Measurements from ENCODE around the gene IL27RA. TPM values are rescaled to one million over a fixed set of nuclear protein-coding genes. Genes with fewer than 3 reads are reported as not detected.

Gene IL27RA
- total and polyA plus RNA-seq, 2 experiments from 2014 or later: 5.8 to 8.5 TPM

DNA sequence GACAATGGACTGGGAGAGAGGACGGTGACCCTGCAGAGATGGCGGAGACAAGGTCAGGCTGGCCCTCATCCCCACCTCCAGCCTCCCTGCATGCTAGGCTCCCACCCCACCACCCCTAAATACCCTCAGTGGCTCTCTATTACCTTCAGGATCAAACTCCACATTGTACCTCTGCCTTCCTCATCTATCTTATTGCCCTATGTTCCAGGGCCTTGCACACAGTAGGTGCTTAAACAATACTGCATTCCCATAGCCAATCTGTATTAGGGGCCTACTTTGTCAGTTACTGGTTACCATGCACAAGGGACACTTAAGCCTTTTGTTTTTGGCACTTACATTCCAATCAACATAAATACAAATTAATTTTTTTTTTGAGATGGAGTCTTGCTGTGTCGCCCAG, 23.8 kb downstream of the IL27RA start:
- no peak overlapping the region for H3K4me3 ChIP-seq
- H3K36me3 ChIP-seq (ENCODE audit: low read depth): no peaks in the 10 kb centered on the region
- in situ Hi-C loops (cut with MboI): no loop called here
- H3K27me3 ChIP-seq (replicated peaks; ENCODE audit: insufficient read depth): peaks cover 12% of the 10 kb centered on the region; the same call in 1 of the 2 replicates
- H3K4me2 ChIP-seq (ENCODE audit: unreplicated experiment): no peak overlapping the region
- H3K9me3 ChIP-seq (ENCODE audit: low read depth): no peaks in the 10 kb centered on the region
- H2AFZ ChIP-seq: no peak overlapping the region
- no peaks in the 10 kb centered on the region for H4K20me1 ChIP-seq (ENCODE audit: insufficient read depth)
- 94 to 100% methylated on average over 3 of the region's 3 CpGs for WGBS, 2 experiments (ENCODE audit: low coverage in 1 of 2, low lambda C conversion rate in 2 of 2, missing lambda C conversion rate in 2 of 2)
- no peaks in the 10 kb centered on the region for H3K79me2 ChIP-seq (ENCODE audit: insufficient read depth)
- H3K27ac ChIP-seq: no peak overlapping the region
- no peaks in the 10 kb centered on the region for H3K9me2 ChIP-seq (ENCODE audit: insufficient read depth)
- no peaks in the 10 kb centered on the region for H3K4me1 ChIP-seq (ENCODE audit: insufficient read depth)
- H3F3A ChIP-seq (ENCODE audit: insufficient read depth): no peaks in the 10 kb centered on the region
- H3K9ac ChIP-seq: no peak overlapping the region
- no peak for DNase-seq
- TF ChIP-seq EZH2phosphoT487 (IDR thresholded peaks at IDR 0.05; ENCODE audit: insufficient read depth, low read depth): no peak
- TF ChIP-seq EZH2 (IDR thresholded peaks at IDR 0.05; ENCODE audit: insufficient read depth, poor library complexity, severe bottlenecking): no peak

GRCh38 chr19:14056069-14056666, 24.6 kb downstream of the IL27RA start:
- Histone ChIP-seq H3K4me1 (ENCODE audit: insufficient read depth) (no peaks in the 10 kb centered on the region), H3K9me2 (ENCODE audit: insufficient read depth) (no peaks in the 10 kb centered on the region), H3K9me3 (ENCODE audit: low read depth) (no peaks in the 10 kb centered on the region), H2AFZ (no peak overlapping the region), H3F3A (ENCODE audit: insufficient read depth) (no peaks in the 10 kb centered on the region), H3K27me3 (replicated peaks; ENCODE audit: insufficient read depth) (peaks cover 12% of the 10 kb centered on the region; the same call in 1 of the 2 replicates), H4K20me1 (ENCODE audit: insufficient read depth) (no peaks in the 10 kb centered on the region), H3K9ac (no peak overlapping the region), H3K36me3 (ENCODE audit: low read depth) (no peaks in the 10 kb centered on the region), H3K79me2 (ENCODE audit: insufficient read depth) (no peaks in the 10 kb centered on the region), H3K27ac (no peak overlapping the region), H3K4me3 (no peak overlapping the region), H3K4me2 (ENCODE audit: unreplicated experiment) (no peak overlapping the region)
- no peak for DNase-seq
- TF ChIP-seq EZH2 (IDR thresholded peaks at IDR 0.05; ENCODE audit: insufficient read depth, poor library complexity, severe bottlenecking) (no peak), EZH2phosphoT487 (IDR thresholded peaks at IDR 0.05; ENCODE audit: insufficient read depth, low read depth) (no peak)
- 83 to 90% methylated on average over 10 of the region's 10 CpGs for WGBS, 2 experiments (ENCODE audit: low coverage in 1 of 2, low lambda C conversion rate in 2 of 2, missing lambda C conversion rate in 2 of 2)
- in situ Hi-C loops (cut with MboI): no loop called here

GRCh38 chr19:14056741-14057356, 25.3 kb downstream of the IL27RA start:
- DNase-seq: no peak
- peak overlapping the region; percentile 31 for H3K4me2 ChIP-seq (ENCODE audit: unreplicated experiment)
- H3K9me2 ChIP-seq (ENCODE audit: insufficient read depth): no peaks in the 10 kb centered on the region
- H4K20me1 ChIP-seq (ENCODE audit: insufficient read depth): no peaks in the 10 kb centered on the region
- no peaks in the 10 kb centered on the region for H3K36me3 ChIP-seq (ENCODE audit: low read depth)
- peak overlapping the region; percentile 39; the same call in 1 of the 2 replicates for H2AFZ ChIP-seq
- H3K27me3 ChIP-seq (replicated peaks; ENCODE audit: insufficient read depth): peaks cover 12% of the 10 kb centered on the region; the same call in 1 of the 2 replicates
- H3K4me1 ChIP-seq (ENCODE audit: insufficient read depth): no peaks in the 10 kb centered on the region
- H3K4me3 ChIP-seq: peak overlapping the region; percentile 65
- TF ChIP-seq EZH2phosphoT487 (IDR thresholded peaks at IDR 0.05; ENCODE audit: insufficient read depth, low read depth): no peak
- H3K9me3 ChIP-seq (ENCODE audit: low read depth): no peaks in the 10 kb centered on the region
- 27 to 46% methylated on average over 10 to 18 of the region's 19 CpGs for WGBS, 2 experiments (ENCODE audit: low coverage in 1 of 2, low lambda C conversion rate in 2 of 2, missing lambda C conversion rate in 2 of 2)
- no peak overlapping the region for H3K9ac ChIP-seq
- no peak overlapping the region for H3K27ac ChIP-seq
- in situ Hi-C loops (cut with MboI): no loop called here
- H3K79me2 ChIP-seq (ENCODE audit: insufficient read depth): no peaks in the 10 kb centered on the region
- H3F3A ChIP-seq (ENCODE audit: insufficient read depth): no peaks in the 10 kb centered on the region

- no peak overlapping the region for H3K27ac ChIP-seq
- no peak overlapping the region for H3K9ac ChIP-seq
- H3K4me1 ChIP-seq (ENCODE audit: insufficient read depth): no peaks in the 10 kb centered on the region
- peak overlapping the region; percentile 76; the same call in 1 of the 2 replicates for H2AFZ ChIP-seq
- 20 to 24% methylated on average over 12 to 17 of the region's 17 CpGs for WGBS, 2 experiments (ENCODE audit: low coverage in 1 of 2, low lambda C conversion rate in 2 of 2, missing lambda C conversion rate in 2 of 2)
- H3K9me3 ChIP-seq (ENCODE audit: low read depth): no peaks in the 10 kb centered on the region
- H3K79me2 ChIP-seq (ENCODE audit: insufficient read depth): no peaks in the 10 kb centered on the region
- TF ChIP-seq EZH2phosphoT487 (IDR thresholded peaks at IDR 0.05; ENCODE audit: insufficient read depth, low read depth): no peak
- no peak for TF ChIP-seq EZH2 (IDR thresholded peaks at IDR 0.05; ENCODE audit: insufficient read depth, poor library complexity, severe bottlenecking)
- no peaks in the 10 kb centered on the region for H4K20me1 ChIP-seq (ENCODE audit: insufficient read depth)
- H3K4me2 ChIP-seq (ENCODE audit: unreplicated experiment): peak overlapping the region; percentile 65
- DNase-seq: no peak
- H3K9me2 ChIP-seq (ENCODE audit: insufficient read depth): no peaks in the 10 kb centered on the region
- no peaks in the 10 kb centered on the region for H3K36me3 ChIP-seq (ENCODE audit: low read depth)
- peak overlapping the region; percentile 65 for H3K4me3 ChIP-seq
- in situ Hi-C loops (cut with MboI): no loop called here
- H3F3A ChIP-seq (ENCODE audit: insufficient read depth): no peaks in the 10 kb centered on the region
- peaks cover 12% of the 10 kb centered on the region; the same call in 1 of the 2 replicates for H3K27me3 ChIP-seq (replicated peaks; ENCODE audit: insufficient read depth)
Measured at GRCh38 chr19:14058182-14059092, 26.9 kb downstream of the IL27RA start.
